GM19240 (cell line): Measurements from ENCODE around the gene HNRNPUL1.

Experiments used
- DNase-seq: peaks from one replicate; pipeline ENCODE4 v3.0.0; 2011; ENCODE audit warnings: low spot score; ENCODE audit not compliant: insufficient read length

Gene HNRNPUL1

GRCh38 chr19:41234512-41235168 lies 29.5 kb upstream of the HNRNPUL1 start:
- no peak for DNase-seq

DNA sequence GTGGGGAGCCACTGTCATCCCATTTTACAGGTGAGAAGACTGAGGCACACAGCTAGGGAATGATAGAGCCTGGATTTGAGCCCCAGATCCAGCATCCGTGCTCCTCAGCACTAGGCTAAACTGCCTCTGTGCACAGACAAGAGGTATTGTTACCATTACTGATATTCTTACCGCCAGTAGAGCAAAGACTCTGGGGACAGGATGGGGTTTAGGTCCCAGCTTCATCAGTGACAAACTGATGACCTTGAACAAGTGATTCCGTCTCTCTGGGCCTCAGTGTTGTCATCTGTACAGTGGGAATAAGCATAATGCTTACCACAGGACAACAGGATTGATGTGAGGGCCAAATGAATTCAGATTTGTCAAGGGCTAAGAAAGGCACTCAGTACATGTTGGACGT lies 28.7 kb upstream of the HNRNPUL1 start:
- no peak for DNase-seq

DNA sequence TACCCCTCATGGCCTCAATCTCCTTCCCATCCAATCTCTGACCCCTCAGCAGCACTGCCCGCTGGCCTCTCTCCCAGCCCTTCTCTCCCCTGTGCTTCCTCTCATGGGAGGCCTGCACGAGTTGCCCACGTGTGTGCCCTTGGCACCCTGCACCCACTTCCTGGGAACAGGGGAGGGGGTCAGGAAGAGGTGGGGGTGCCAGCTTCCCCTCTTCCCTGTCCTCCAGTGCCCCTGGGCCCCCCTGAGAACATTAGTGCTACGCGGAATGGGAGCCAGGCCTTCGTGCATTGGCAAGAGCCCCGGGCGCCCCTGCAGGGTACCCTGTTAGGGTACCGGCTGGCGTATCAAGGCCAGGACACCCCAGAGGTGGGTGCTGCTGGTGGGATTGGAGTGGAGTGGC lies 25.9 kb upstream of the HNRNPUL1 start:
- no peak for DNase-seq

- DNase-seq = no peak
Measured at GRCh38 chr19:41239363-41239762, 24.8 kb upstream of the HNRNPUL1 start.

DNA sequence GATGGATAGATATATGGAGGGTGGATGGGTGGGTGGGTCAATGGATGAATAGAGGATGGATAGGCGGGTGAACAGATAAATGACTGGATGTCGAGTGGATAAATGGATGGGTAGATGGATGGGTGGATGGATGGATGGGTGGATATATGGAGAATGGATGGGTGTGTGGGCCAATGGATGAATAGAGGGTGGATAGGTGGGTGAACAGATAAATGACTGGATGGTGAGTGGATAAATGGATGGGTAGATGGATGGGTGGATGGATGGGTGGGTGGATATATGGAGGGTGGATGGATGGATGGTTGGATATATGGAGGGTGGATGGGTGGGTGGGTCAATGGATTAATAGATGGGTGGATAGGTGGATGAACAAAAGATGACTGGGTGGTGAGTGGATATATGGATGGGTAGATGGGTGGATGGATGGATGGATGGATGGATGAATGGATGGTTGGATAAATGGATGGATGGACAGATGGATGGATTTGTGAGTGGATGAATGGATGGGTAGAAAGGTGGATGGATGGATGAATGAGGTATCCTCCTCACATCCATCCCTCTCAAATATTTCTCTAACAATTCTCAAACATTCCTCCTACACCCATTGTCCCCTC lies 24.1 kb upstream of the HNRNPUL1 start:
- no peak for DNase-seq

GRCh38 chr19:41241859-41242258 lies 22.3 kb upstream of the HNRNPUL1 start:
- no peak for DNase-seq

- DNase-seq = no peak
Measured at GRCh38 chr19:41244117-41244516, 20.1 kb upstream of the HNRNPUL1 start.

DNA sequence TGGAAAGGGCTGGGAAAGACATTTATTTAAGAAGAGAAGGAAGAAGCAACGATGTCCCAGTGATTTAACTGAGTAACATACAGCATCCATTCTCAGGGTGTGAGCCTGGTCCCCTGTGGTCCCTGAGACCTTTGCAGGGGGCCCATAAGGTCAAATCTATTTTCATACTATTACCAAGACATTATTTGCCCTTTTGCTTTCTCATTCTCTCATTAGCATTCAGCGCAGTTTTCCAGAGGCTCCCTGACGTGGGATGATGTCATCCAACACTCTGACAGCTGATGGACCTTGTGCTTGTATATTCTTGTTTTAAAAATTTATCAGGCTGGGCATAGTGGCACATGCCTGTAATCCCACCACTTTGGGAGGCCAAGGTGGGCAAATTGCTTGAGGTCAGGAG lies 18.3 kb upstream of the HNRNPUL1 start:
- no peak for DNase-seq

DNA sequence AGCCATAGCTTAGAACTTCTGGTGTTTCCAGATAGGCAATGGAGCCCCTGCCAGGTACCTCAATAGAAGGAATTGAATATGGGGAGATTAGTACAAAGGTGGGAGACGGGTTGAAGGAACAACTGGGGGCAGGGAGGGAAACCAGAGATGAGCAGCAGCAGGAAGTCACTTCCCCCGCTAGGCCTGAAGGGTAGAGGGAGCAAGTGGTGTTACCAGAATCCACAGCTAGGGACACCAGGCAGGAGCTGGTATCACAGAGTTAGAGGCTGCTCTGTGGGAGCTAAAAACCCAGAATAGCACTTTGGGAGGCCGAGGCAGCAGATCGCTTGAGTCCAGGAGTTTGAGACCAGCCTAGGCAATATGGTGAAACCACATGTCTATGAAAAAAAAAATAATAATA lies 15.3 kb upstream of the HNRNPUL1 start:
- DNase-seq = no peak

DNA sequence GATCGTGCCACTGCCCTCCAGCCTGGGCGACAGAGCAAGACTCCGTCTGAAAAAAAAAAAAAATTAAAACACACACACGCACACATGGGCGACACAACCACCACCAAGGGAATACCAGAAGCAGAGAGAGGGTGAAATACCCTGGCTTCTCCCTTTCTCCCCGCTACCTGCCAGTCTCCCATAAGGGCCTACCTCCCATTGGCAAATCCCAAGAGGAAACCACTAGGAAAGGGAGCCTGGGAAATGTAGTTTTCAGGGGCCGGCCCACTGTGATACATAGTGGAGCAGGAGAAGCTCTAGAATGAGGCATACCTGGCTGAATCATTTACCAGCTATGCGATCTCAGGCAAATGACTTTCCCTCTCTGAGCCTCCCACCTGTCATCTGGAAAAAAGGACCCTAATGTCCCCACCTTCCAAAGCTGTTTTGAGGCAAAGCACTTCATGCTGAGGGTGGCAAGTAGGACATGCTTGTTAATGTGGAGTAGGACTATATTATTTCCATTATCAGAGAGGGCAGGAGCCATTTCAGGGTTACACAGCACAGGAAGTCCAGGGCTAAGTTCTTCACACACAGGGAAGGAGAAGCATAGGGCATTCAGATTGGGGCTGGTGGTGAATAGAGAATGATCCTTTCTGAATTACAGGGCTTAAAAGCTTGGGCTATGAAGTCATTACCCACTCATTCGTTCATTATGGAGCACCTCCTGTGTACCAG lies 14.3 kb upstream of the HNRNPUL1 start:
- DNase-seq = no peak

DNA sequence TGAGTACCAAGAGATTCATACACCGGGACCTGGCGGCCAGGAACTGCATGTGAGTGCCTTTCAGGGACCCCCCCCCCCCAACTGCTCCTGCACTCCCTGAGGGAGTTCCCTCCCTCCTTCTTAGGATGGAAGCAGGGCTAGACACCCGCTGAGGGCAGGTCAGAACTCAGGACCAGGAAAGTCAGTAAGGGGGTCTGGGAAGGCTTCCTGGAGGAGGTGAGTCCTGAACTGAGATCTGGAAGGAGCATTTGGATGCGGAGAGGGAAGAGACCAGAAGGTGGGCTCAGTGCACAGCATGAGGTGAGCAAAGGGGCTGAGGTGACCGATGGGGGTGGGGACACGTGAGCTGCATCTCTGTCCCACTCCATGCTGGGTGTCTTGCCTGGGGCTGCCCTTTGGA lies 10.5 kb upstream of the HNRNPUL1 start:
- DNase-seq = no peak

DNA sequence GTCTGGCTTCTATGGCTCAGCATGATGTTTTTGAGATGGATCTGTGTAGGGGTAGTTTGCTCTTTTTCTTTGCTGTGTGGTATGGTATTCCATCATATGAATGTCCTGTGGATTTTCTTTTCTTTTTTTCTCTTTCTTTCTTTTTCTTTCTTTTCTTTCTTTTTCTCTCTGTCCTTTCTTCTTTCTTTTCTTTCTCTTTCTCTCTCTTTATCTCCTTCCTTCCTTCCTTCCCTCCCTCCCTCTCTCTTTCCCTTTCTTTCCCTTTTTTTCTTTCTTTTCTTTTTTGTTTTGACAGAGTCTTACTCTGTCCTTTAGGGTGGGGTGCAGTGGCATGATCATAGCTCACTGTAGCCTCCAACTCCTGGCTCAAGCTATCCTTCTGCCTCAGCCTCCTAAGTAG lies 9.0 kb upstream of the HNRNPUL1 start:
- no peak for DNase-seq

GRCh38 chr19:41261474-41262190 lies 2.5 kb upstream of the HNRNPUL1 start:
- no peak for DNase-seq

DNA sequence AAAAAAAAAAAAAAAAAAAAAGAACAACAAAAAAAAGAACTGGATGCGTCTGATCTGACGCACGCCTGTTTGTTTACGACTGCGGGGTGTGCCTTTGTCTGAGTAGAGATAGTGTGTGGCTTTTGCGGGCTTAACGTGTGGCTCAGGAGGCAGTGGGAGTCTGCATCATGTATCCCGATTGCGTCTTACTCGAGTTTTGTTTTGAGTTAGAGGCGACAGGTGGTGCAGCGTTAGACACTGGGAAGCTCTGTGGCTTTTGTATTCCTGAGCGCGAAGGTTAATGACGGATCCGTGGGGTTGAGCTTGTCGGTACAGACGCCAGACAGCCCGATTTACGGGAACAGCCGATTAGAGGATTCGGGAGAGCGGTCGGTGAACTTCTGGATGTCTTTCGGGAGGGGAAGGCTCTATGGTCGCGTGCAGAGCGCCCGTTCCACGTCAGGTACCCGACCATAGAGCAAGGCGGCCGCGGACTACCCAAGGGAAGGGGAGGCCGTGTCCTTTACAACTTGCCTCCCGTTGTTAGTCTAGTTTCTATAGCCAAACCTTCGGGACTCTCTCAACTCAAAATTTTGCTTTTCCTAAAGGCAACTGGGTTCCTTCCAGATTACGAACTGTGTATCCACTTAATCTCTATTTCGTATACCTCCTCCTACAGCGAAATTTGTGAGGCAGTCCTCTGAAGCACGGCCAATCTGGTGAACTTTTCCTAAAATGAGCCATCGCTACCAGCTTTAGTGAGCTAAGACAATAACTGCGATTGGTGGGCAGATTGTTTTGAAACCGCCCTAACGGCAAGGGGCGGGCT lies 926 bp upstream of the HNRNPUL1 start:
- no peak for DNase-seq

DNA sequence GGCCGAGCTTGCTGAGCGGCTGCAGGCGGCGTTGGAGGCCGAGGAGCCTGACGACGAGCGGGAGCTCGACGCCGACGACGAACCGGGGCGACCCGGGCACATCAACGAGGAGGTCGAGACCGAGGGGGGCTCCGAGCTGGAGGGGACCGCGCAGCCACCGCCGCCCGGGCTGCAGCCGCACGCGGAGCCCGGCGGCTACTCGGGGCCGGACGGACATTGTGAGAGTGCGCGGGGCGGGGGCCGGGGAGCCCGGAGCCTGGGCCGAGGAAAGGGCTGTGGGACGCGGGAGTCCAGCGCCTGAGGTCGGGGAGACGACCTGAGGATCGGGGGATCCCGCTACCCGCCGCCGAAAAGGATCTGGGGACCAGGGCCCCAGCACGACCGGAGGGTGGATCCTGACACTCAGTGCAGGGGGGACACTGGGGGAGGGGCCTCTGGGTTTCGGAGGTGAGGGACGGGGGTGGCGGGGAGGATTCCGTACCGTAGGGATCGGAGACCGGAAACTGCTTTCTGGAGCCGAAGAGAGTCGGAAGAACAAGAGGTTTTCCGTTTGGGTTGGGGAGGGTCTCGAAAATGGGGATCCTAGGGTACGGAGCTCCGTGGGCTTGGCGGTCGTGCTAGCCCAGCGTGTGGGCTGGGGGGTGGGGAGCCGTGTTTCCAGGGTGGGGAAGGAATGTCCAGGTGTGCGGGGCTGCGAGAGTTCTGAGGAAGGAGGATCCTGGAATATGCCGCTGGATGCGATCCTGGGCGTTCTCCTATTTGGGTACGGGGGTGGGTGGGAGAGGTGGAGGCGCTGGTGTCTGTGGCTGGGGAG lies 616 bp downstream of the HNRNPUL1 start:
- DNase-seq = no peak

DNA sequence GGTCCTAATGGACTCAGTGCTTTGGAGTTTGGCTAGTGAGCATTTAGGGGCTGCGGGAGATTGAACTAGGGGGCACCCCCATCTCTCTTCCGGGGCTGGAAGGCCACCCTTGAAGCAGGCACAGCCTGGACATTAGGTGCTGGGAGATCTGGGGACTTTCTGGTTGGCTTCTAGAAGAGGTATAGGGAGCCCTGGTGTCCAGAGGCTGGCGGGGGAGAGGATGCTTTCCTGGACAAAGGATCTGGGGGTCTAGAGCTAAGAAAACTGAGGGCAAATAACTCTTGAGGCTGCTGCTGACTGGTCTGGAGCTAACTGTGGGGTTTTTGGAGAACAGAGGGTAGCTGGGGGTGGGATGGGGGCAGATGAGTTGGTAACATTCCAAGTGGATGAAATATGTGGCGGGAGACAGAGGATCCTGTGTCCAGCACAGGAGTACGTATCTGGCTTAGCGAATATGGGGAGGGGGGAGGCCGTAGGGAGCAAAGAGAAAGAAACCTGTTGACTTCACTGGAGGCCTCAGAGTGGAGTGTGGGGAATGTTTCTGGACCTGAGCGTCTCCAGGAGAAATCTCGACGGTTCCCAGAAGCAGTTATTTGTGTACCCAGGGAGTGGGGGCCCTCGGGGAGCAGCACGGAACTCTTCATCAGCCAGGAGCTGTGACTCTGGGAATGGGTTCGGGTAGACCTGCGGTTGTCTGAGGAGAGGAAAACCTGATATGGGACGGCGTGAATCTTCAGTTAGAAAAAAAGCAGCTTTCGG lies 1.4 kb downstream of the HNRNPUL1 start:
- DNase-seq = no peak

DNA sequence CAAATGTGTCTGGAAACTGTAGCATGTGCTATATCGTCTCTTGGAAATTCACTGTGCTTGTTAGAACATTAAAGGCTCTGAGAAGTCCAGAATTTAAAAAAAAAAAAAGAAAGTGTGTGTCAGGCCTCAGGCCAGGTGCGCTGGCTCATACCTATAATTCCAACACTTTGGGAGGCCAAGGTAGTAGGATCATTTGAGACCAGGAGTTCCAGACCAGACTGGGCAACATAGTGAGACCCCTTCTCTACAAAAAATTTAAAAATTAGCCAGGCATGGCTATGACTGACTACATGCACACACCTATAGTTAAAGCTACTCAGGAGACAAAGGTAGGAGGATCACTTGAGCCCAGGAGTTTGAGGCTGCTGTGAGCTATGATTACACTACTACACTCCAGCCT lies 4.9 kb downstream of the HNRNPUL1 start:
- no peak for DNase-seq

GRCh38 chr19:41269571-41269970 lies 5.4 kb downstream of the HNRNPUL1 start:
- no peak for DNase-seq

DNA sequence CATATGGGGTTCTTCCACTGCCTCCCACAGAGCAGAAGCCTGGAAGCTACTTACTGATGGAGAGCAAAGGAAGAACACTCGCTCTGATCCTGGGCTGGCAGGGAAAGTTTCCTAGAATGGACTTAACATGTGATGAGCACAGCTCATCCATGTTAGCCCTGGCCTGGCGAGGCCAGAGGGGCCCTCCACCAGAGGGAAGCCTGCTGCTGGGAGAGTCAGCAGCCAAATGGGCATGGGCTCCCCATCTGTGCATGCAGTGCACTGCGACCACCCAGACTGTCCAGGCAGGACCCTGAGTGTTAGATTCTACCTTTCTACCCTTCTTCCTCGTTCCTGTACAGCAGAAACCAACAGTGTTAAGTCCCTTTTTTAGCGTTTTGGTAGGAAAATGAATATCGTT lies 8.9 kb downstream of the HNRNPUL1 start:
- DNase-seq = no peak

GRCh38 chr19:41274802-41275201 lies 10.6 kb downstream of the HNRNPUL1 start:
- DNase-seq = no peak
